ENCODE results near the gene DNAJC24.

Gene DNAJC24

DNA sequence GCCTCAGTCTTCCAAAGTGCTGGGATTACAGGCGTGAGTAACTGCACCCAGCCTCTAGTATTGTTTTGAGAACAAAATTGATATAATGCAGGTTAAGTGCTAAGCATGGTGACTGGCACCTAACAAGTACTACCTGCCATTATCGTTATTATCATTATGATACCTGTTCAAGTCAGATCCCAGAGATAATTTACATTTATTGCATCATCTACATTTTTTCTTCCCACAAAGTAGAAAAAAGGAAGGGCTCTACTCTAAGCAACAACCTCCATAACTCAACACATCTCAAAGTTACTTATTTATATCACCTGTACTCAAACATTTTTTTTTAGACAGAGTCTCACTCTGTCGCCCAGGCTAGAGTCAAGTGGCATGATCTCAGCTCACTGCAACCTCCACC, 42.2 kb upstream of the DNAJC24 start:
- H3K4me3 ChIP-seq = no peak overlapping the region
- TF ChIP-seq, protein P1, sequence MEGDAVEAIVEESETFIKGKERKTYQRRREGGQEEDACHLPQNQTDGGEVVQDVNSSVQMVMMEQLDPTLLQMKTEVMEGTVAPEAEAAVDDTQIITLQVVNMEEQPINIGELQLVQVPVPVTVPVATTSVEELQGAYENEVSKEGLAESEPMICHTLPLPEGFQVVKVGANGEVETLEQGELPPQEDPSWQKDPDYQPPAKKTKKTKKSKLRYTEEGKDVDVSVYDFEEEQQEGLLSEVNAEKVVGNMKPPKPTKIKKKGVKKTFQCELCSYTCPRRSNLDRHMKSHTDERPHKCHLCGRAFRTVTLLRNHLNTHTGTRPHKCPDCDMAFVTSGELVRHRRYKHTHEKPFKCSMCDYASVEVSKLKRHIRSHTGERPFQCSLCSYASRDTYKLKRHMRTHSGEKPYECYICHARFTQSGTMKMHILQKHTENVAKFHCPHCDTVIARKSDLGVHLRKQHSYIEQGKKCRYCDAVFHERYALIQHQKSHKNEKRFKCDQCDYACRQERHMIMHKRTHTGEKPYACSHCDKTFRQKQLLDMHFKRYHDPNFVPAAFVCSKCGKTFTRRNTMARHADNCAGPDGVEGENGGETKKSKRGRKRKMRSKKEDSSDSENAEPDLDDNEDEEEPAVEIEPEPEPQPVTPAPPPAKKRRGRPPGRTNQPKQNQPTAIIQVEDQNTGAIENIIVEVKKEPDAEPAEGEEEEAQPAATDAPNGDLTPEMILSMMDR (IDR thresholded peaks at IDR 0.05) = no peak
- no peaks in the 10 kb centered on the region for H3K4me1 ChIP-seq
- no peaks in the 10 kb centered on the region for H3K36me3 ChIP-seq
- intact Hi-C loops (cut with DNase I; ENCODE audit: low total_unique reads) = no loop called here
- no peak overlapping the region for H3K27ac ChIP-seq
- H3K9me3 ChIP-seq = no peaks in the 10 kb centered on the region
- no peak for DNase-seq
- no peaks in the 10 kb centered on the region for H3K27me3 ChIP-seq

DNA sequence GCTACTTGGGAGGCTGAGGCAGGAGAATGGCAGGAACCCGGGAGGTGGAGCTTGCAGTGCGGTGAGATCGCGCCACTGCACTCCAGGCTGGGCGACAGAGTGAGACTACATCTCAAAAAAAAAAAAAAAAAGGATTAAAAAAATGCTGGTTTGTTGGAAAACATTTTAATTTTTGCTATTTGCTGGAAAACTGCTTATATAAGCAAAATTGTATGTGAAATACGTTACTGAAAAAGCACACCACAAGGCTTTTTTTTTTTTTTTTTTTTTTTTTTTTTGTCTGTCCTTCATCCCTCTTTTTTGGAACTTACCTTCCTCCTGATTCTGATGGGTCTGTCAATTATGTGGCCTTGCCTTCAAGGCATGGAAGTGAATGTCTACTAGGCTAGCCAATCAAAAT, 41.0 kb upstream of the DNAJC24 start:
- H3K27ac ChIP-seq = no peak overlapping the region
- DNase-seq = no peak
- TF ChIP-seq, protein P1 (IDR thresholded peaks at IDR 0.05) = no peak
- H3K27me3 ChIP-seq = no peaks in the 10 kb centered on the region
- H3K4me1 ChIP-seq = no peaks in the 10 kb centered on the region
- H3K36me3 ChIP-seq = no peaks in the 10 kb centered on the region
- no peaks in the 10 kb centered on the region for H3K9me3 ChIP-seq
- H3K4me3 ChIP-seq = no peak overlapping the region
- intact Hi-C loops (cut with DNase I; ENCODE audit: low total_unique reads) = no loop called here

DNA sequence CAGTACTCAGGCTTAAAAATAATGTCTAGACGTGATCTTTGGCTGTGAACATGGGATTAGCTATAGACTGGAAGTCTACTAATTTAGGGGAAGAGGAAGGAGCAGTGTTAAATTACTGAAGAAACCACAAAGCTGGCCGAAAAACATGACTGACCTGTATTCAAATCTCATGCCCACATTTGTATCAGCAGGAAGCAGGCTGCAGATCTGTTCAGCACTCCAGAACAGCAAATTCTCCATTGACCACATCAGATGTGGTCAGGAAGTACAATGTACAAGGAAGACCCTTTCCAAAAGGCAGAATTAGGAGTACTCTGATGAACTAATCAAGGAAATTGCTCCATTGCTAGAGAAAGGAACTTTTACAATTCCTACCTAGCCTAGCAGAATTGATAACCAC, 31.9 kb upstream of the DNAJC24 start:
- TF ChIP-seq, protein P1 (IDR thresholded peaks at IDR 0.05) = no peak
- intact Hi-C loops (cut with DNase I; ENCODE audit: low total_unique reads) = no loop called here

DNA sequence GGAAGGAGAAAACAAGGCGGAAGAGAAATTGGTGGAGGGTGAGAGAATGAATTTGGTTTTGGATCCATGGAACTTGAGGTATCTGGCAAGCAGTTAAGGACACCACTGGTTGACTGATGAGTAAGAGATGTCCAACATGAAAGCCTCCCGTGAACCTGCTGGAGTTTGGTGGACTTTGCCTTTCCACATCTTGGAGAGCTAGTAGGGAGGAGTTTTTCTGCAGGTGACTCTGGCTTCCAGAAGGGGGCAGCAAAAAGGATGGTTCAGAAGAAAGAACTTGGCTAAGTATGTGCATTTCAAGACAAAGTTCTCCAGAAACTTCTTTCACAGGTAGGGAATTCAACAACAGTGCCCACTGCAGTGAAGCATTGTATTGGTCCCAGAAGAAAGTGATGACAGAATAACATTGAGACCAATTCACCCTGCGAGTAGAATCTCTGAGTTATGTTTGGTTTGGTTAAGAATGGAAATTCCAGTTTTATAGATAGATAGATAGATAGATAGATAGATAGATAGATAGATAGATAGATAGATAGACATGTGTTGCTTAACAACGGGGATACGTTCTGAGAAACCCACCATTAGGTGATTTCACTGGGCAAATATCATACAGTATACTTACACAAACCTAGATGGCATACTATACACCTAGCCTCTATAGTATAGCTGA, 28.6 kb upstream of the DNAJC24 start:
- intact Hi-C loops (cut with DNase I; ENCODE audit: low total_unique reads) = no loop called here
- H3K27me3 ChIP-seq = no peaks in the 10 kb centered on the region
- H3K4me3 ChIP-seq = no peak overlapping the region
- no peaks in the 10 kb centered on the region for H3K4me1 ChIP-seq
- DNase-seq = no peak
- H3K36me3 ChIP-seq = no peaks in the 10 kb centered on the region
- TF ChIP-seq, protein P1 (IDR thresholded peaks at IDR 0.05) = no peak
- H3K9me3 ChIP-seq = no peaks in the 10 kb centered on the region
- no peak overlapping the region for H3K27ac ChIP-seq

More for the DNA sequence above, 31.9 kb upstream of the DNAJC24 start:
- no peaks in the 10 kb centered on the region for H3K36me3 ChIP-seq
- H3K9me3 ChIP-seq = peaks cover 3 to 11% (median 9%) of the 10 kb centered on the region in 3 donors
- H3K4me3 ChIP-seq = no peak overlapping the region
- no peak overlapping the region for H3K27ac ChIP-seq
- no peaks in the 10 kb centered on the region for H3K4me1 ChIP-seq
- no peaks in the 10 kb centered on the region for H3K27me3 ChIP-seq
- no peak for DNase-seq

DNA sequence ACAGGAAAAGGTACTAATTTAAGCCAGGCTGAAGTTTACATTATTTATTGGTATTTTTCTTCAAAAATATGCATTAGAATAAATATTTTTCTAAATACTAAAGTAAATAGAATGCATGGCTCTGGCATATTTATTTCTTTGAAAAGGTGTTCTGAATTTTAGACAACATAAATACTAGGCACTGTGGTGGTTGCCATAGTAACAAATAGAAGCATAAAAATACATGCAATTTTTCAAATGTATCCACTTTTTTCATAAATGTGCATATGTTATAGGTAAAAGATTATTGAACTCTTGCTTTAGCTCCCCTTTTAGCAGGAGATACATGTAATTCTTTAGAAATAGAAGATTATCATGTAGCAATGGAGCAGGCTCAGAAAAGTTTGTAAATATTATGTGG, 18.5 kb upstream of the DNAJC24 start:
- H3K36me3 ChIP-seq = no peaks in the 10 kb centered on the region
- intact Hi-C loops (cut with DNase I; ENCODE audit: low total_unique reads) = no loop called here
- H3K9me3 ChIP-seq = no peaks in the 10 kb centered on the region
- no peak overlapping the region for H3K4me3 ChIP-seq
- H3K27me3 ChIP-seq = no peaks in the 10 kb centered on the region
- no peaks in the 10 kb centered on the region for H3K4me1 ChIP-seq
- DNase-seq = no peak
- no peak overlapping the region for H3K27ac ChIP-seq
- TF ChIP-seq, protein P1 (IDR thresholded peaks at IDR 0.05) = no peak

DNA sequence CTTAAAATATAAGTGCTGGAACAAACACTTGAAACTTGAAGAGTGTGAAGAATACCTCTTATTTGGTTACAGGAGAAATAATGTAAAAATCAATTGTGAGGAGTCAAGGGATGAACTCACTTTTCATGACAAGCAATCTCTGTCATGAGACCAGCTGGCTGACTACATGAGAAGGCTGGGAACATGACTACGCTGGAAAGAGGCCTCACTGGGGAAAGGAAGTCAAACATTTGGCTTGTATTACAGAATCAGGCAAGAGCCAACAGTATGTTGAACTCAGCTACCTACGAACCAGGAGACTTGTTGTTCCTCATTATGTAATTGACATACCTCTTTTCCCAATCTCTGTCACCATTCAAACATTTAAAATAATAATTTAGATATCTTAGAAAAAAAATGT, 14.5 kb upstream of the DNAJC24 start:
- TF ChIP-seq, protein P1 (IDR thresholded peaks at IDR 0.05) = no peak
- intact Hi-C loops (cut with DNase I; ENCODE audit: low total_unique reads) = no loop called here

More for the DNA sequence above, 14.5 kb upstream of the DNAJC24 start:
- Histone ChIP-seq H3K36me3 (no peaks in the 10 kb centered on the region), H3K27me3 (no peaks in the 10 kb centered on the region), H3K27ac (no peak overlapping the region), H3K9me3 (no peaks in the 10 kb centered on the region), H3K4me1 (no peaks in the 10 kb centered on the region), H3K4me3 (no peak overlapping the region)
- no peak for DNase-seq
